Measurements from ENCODE around the gene FBLN5.

- TF ChIP-seq BHLHE40 (IDR thresholded peaks at IDR 0.05; ENCODE audit: borderline replicate concordance) (no peak), ARNT (IDR thresholded peaks at IDR 0.05) (no peak), FOXK2 (IDR thresholded peaks at IDR 0.05) (no peak), NFRKB (IDR thresholded peaks at IDR 0.05) (no peak), PKNOX1 (IDR thresholded peaks at IDR 0.05) (no peak)
These were observed 71.8 kb downstream of the FBLN5 start for GRCh38 chr14:91875525-91876286.
